Activated B cell treated with CpG ODN at 0.5 μM for 24 hours (primary cell): ENCODE results near the gene STXBP6. TPM values are rescaled to one million over a fixed set of nuclear protein-coding genes. Genes with fewer than 3 reads are reported as not detected.

ENCODE experiments used
- ATAC-seq: fragments of 200-7000 bp; cut with Tn5 transposase; one replicate; pipeline ENCODE4 v1.10.0; 2021; ENCODE audit warnings: low read depth, mild to moderate bottlenecking, moderate library complexity
- CTCF ChIA-PET: fragments of 350-600 bp; sonication (Branson Sonifier 250); formaldehyde crosslinking; loops from one replicate; lab custom pipeline; 2021; ENCODE audit warnings: antibody characterized with exemption; lab: Charles Lee
- POLR2A ChIA-PET: fragments of 350-600 bp; sonication (Branson Sonifier 250); formaldehyde crosslinking; loops from one replicate; lab custom pipeline; 2021; ENCODE audit warnings: antibody characterized with exemption; lab: Charles Lee
- DNase-seq: peaks from one replicate; pipeline ENCODE4 v3.0.0; 2022
- H3K27ac Mint-ChIP-seq: one replicate; pipeline ENCODE4 v1.8.0; 2020; ENCODE audit warnings: mixed read lengths
- H3K27me3 Mint-ChIP-seq: one replicate; pipeline ENCODE4 v1.8.0; 2021; ENCODE audit warnings: mixed read lengths
- H3K36me3 Mint-ChIP-seq: one replicate; pipeline ENCODE4 v1.8.0; 2021; ENCODE audit warnings: low read depth, mixed read lengths
- H3K4me1 Mint-ChIP-seq: one replicate; pipeline ENCODE4 v1.8.0; 2021; ENCODE audit warnings: mixed read lengths
- H3K4me3 Mint-ChIP-seq: one replicate; pipeline ENCODE4 v1.8.0; 2020; ENCODE audit warnings: mild to moderate bottlenecking, mixed read lengths
- H3K9me3 Mint-ChIP-seq: one replicate; pipeline ENCODE4 v1.8.0; 2020; ENCODE audit warnings: mixed read lengths
- CTCF ChIP-seq: fragments of 200-600 bp; IDR thresholded peaks from one replicate; pipeline ENCODE4 v1.8.0; 2022; ENCODE audit warnings: antibody characterized with exemption, mild to moderate bottlenecking
- intact Hi-C: fragments of 100-400 bp; cut with micrococcal nuclease; formaldehyde crosslinking; loops from one replicate; pipeline ENCODE4 v1.15.1; 2024
- total RNA-seq: library from RNA; stranded (reverse); gene quantifications from 2 replicates; pipeline ENCODE4 v1.2.3, GENCODE V29; 2022

The STXBP6 gene
- total RNA-seq, 1 donor from 2014 or later: 0.22 TPM

- intact Hi-C loops: no loop called here
- no peak overlapping the region for H3K4me3 Mint-ChIP-seq
- H3K27me3 Mint-ChIP-seq: no peaks in the 10 kb centered on the region
- CTCF ChIA-PET: no interaction called here
- H3K4me1 Mint-ChIP-seq: no peaks in the 10 kb centered on the region
- POLR2A ChIA-PET: no interaction called here
- H3K9me3 Mint-ChIP-seq: no peaks in the 10 kb centered on the region
- no peak for TF ChIP-seq CTCF
- no peak overlapping the region for H3K27ac Mint-ChIP-seq
- ATAC-seq (no peak), DNase-seq (no peak)
- H3K36me3 Mint-ChIP-seq: no peaks in the 10 kb centered on the region
Observed at GRCh38 chr14:24993631-24994030, 56.3 kb downstream of the STXBP6 start.

- H3K9me3 Mint-ChIP-seq: no peaks in the 10 kb centered on the region
- no peaks in the 10 kb centered on the region for H3K4me1 Mint-ChIP-seq
- DNase-seq (no peak), ATAC-seq (no peak)
- TF ChIP-seq CTCF: no peak
- H3K27me3 Mint-ChIP-seq: no peaks in the 10 kb centered on the region
- H3K4me3 Mint-ChIP-seq: no peak overlapping the region
- ChIA-PET CTCF (no interaction called here), POLR2A (no interaction called here)
- H3K36me3 Mint-ChIP-seq: no peaks in the 10 kb centered on the region
- intact Hi-C loops: no loop called here
- no peak overlapping the region for H3K27ac Mint-ChIP-seq
Observed at GRCh38 chr14:24992624-24993360, 57.2 kb downstream of the STXBP6 start.

- CTCF ChIA-PET: no interaction called here
- H3K4me1 Mint-ChIP-seq: no peaks in the 10 kb centered on the region
- no peaks in the 10 kb centered on the region for H3K9me3 Mint-ChIP-seq
- POLR2A ChIA-PET: no interaction called here
- TF ChIP-seq CTCF: no peak
- DNase-seq (no peak), ATAC-seq (no peak)
- intact Hi-C loops: no loop called here
- no peak overlapping the region for H3K4me3 Mint-ChIP-seq
- H3K27me3 Mint-ChIP-seq: no peaks in the 10 kb centered on the region
- H3K27ac Mint-ChIP-seq: no peak overlapping the region
- H3K36me3 Mint-ChIP-seq: no peaks in the 10 kb centered on the region
Observed at GRCh38 chr14:24991821-24992220, 58.1 kb downstream of the STXBP6 start.

GRCh38 chr14:24991288-24991687 lies 58.7 kb downstream of the STXBP6 start:
- no peak overlapping the region for H3K4me3 Mint-ChIP-seq
- TF ChIP-seq CTCF: no peak
- no peaks in the 10 kb centered on the region for H3K4me1 Mint-ChIP-seq
- H3K9me3 Mint-ChIP-seq: no peaks in the 10 kb centered on the region
- intact Hi-C loops: no loop called here
- ATAC-seq (no peak), DNase-seq (no peak)
- ChIA-PET POLR2A (no interaction called here), CTCF (no interaction called here)
- H3K27ac Mint-ChIP-seq: no peak overlapping the region
- H3K36me3 Mint-ChIP-seq: no peaks in the 10 kb centered on the region
- H3K27me3 Mint-ChIP-seq: no peaks in the 10 kb centered on the region

GRCh38 chr14:24990773-24991172 lies 59.2 kb downstream of the STXBP6 start:
- H3K27ac Mint-ChIP-seq: no peak overlapping the region
- DNase-seq (no peak), ATAC-seq (no peak)
- ChIA-PET CTCF (no interaction called here), POLR2A (no interaction called here)
- H3K9me3 Mint-ChIP-seq: no peaks in the 10 kb centered on the region
- H3K4me1 Mint-ChIP-seq: no peaks in the 10 kb centered on the region
- intact Hi-C loops: no loop called here
- H3K36me3 Mint-ChIP-seq: no peaks in the 10 kb centered on the region
- H3K27me3 Mint-ChIP-seq: no peaks in the 10 kb centered on the region
- TF ChIP-seq CTCF: no peak
- H3K4me3 Mint-ChIP-seq: no peak overlapping the region
